Hematopoietic multipotent progenitor cell (in vitro differentiated cells): Measurements from ENCODE around the gene RPL4. TPM values are rescaled to one million over a fixed set of nuclear protein-coding genes. Genes with fewer than 3 reads are reported as not detected.
"Not testable (repeated sequence)": the region's sequence is repeated elsewhere in the genome, so short reads cannot be mapped to it uniquely, and the experiment has no call there.

ENCODE experiments used
- DNase-seq, 3 donors: peaks; one replicate each; pipeline ENCODE4 v3.0.0-alpha.2; 2011 to 2015; ENCODE audit warnings: low read depth in 2 of 3, low spot score in 2 of 3
- small RNA-seq: library from RNA; depleted of rRNA; stranded (forward); fragments of <200 nt; gene quantifications from one replicate; pipeline ENCODE3, GENCODE V24; 2012
- total RNA-seq: library from RNA; depleted of rRNA; stranded (reverse); fragments of >200 nt; gene quantifications from one replicate; pipeline ENCODE4 v1.2.3, GENCODE V29; 2012

Gene RPL4
- total RNA-seq, 1 donor, result 9,045 TPM

GRCh38 chr15:66461294-66461693 is 43.4 kb downstream of the RPL4 start:
- not testable (repeated sequence) for DNase-seq

GRCh38 chr15:66459818-66460615 is 44.6 kb downstream of the RPL4 start:
- DNase-seq, result no peak

GRCh38 chr15:66456211-66456610 is 48.4 kb downstream of the RPL4 start:
- DNase-seq, result no peak

GRCh38 chr15:66454143-66454542 is 50.5 kb downstream of the RPL4 start:
- DNase-seq, result no peak

GRCh38 chr15:66452971-66453580 is 51.6 kb downstream of the RPL4 start:
- peak in 1 of 3 donors; percentile 3 for DNase-seq

DNA sequence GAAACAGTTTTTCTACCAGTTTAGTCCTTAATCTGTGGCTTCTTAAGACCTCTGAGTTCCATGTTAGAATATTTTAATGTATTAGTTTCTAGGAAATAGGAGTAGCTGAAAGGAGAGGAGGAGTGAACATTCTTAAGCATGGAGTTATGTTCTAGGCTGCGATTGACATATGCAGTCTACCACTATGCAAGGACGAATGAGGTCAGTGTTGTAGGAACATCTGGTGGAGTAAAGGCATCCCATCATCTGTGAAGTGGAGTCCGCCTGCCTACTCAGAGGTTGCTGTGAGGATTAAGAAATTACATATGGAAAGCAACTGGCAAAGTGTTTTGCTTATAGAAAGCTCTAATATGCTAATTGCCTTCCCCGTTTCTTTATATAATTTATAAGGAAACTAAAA is 52.2 kb downstream of the RPL4 start:
- no peak for DNase-seq

Small RNA genes within 50 kb of the gene (small RNA-seq; reads per million reads assigned to genes)
- not detected for gene MIR4512
- not detected for gene RF01159
- gene SNORD16, result not detected
- not detected for gene SNORD18A
- gene SNORD18B, result not detected
- gene SNORD18C, result not detected

Other genes with a start within 250 kb of the RPL4 start
- gene DIS3L, start 211.3 kb downstream of the RPL4 start, total RNA-seq, result 21.3 TPM
- 4.0 TPM for gene TIPIN, start 148.2 kb downstream of the RPL4 start, total RNA-seq
- 12.9 TPM for gene MAP2K1, start 117.9 kb downstream of the RPL4 start, total RNA-seq
- 15.6 TPM for gene SNAPC5, start 7.1 kb downstream of the RPL4 start, total RNA-seq
- gene ZWILCH, start 471 bp upstream of the RPL4 start, total RNA-seq, result 4.8 TPM
- gene LCTL, start 61.1 kb upstream of the RPL4 start, total RNA-seq, result not detected
- 3.2 TPM for gene SMAD6, start 197.4 kb upstream of the RPL4 start, total RNA-seq